Hepatocyte (in vitro differentiated cells): ENCODE data around the gene ZBTB37. TPM values are rescaled to one million over a fixed set of nuclear protein-coding genes. Genes with fewer than 3 reads are reported as not detected.
"Not testable (repeated sequence)": the region's sequence is repeated elsewhere in the genome, so short reads cannot be mapped to it uniquely, and the experiment has no call there.

Experiments used
- DNase-seq: peaks from one replicate; pipeline ENCODE4 v3.0.0-alpha.2; 2016; ENCODE audit warnings: low spot score
- H2AFZ ChIP-seq: fragments of 200-600 bp; sonication (generic); 2 replicates; pipeline ENCODE4 v1.6.0; 2016; ENCODE audit warnings: antibody characterized with exemption, mild to moderate bottlenecking
- H3K27ac ChIP-seq: fragments of 200-600 bp; sonication (generic); 2 replicates; pipeline ENCODE4 v1.5.1; 2016; ENCODE audit warnings: mild to moderate bottlenecking
- H3K27me3 ChIP-seq: fragments of 200-600 bp; sonication (generic); 2 replicates; pipeline ENCODE4 v1.6.1; 2016
- H3K36me3 ChIP-seq: fragments of 200-600 bp; sonication (generic); replicated peaks from 2 replicates; pipeline ENCODE4 v1.5.1; 2016; ENCODE audit warnings: low read depth; ENCODE audit not compliant: insufficient read depth
- H3K4me1 ChIP-seq: fragments of 200-600 bp; sonication (generic); 2 replicates; pipeline ENCODE4 v1.5.1; 2016; ENCODE audit warnings: mild to moderate bottlenecking, moderate library complexity; ENCODE audit not compliant: insufficient read depth
- H3K4me2 ChIP-seq: fragments of 200-600 bp; sonication (generic); 2 replicates; pipeline ENCODE4 v1.6.0; 2016
- H3K4me3 ChIP-seq: fragments of 200-600 bp; sonication (generic); 2 replicates; pipeline ENCODE4 v1.5.1; 2016; ENCODE audit warnings: mild to moderate bottlenecking
- H3K79me2 ChIP-seq: fragments of 200-600 bp; sonication (generic); 2 replicates; pipeline ENCODE4 v1.6.0; 2017; ENCODE audit warnings: mild to moderate bottlenecking
- H3K9me2 ChIP-seq: fragments of 200-600 bp; sonication (generic); replicated peaks from 2 replicates; pipeline ENCODE4 v1.6.0; 2017; ENCODE audit warnings: mild to moderate bottlenecking; ENCODE audit not compliant: insufficient read depth
- H3K9me3 ChIP-seq: fragments of 200-600 bp; sonication (generic); 2 replicates; pipeline ENCODE4 v1.5.1; 2016; ENCODE audit warnings: low read depth, mild to moderate bottlenecking
- H4K20me1 ChIP-seq: fragments of 200-600 bp; sonication (generic); 2 replicates; pipeline ENCODE4 v1.6.0; 2016; ENCODE audit warnings: mild to moderate bottlenecking; ENCODE audit not compliant: insufficient read depth, poor library complexity, severe bottlenecking
- EZH2 ChIP-seq: fragments of 200-600 bp; sonication (generic); IDR thresholded peaks from 2 replicates; pipeline ENCODE4 v1.6.1; 2016; ENCODE audit warnings: antibody characterized with exemption, mild to moderate bottlenecking, borderline replicate concordance
- EZH2phosphoT487 ChIP-seq: fragments of 200-600 bp; sonication (generic); IDR thresholded peaks from one replicate; pipeline ENCODE4 v1.6.1; 2018; ENCODE audit warnings: antibody characterized with exemption, mild to moderate bottlenecking, low read depth, moderate library complexity; ENCODE audit not compliant: unreplicated experiment, severe bottlenecking
- WGBS: methylation state at CpG from one replicate; pipeline ENCODE4 v1.1.6; 2016; ENCODE audit warnings: low lambda C conversion rate; ENCODE audit errors: missing lambda C conversion rate; 5-methylcytosine and 5-hydroxymethylcytosine counted together
- polyA plus RNA-seq: library from polyadenylated mRNA; unstranded; fragments of >200 nt; fragmentation: Nextera tagmentation; extraction: Ambion mirVana; gene quantifications from 2 replicates; pipeline ENCODE4 v1.2.1, GENCODE V29; 2016
- total RNA-seq: library from RNA; depleted of rRNA; stranded (reverse); fragments of >200 nt; gene quantifications from 2 replicates; pipeline ENCODE4 v1.2.3, GENCODE V29; 2014
- TF ChIP-seq, protein P1 (sequence below): fragments of 200-600 bp; sonication (generic); IDR thresholded peaks from 2 replicates; pipeline ENCODE4 v1.5.1; 2016; ENCODE audit warnings: antibody characterized with exemption, mild to moderate bottlenecking; ENCODE audit not compliant: poor library complexity

Gene ZBTB37
- total and polyA plus RNA-seq, 2 experiments from 2014 or later, result 0.99 to 9.3 TPM

DNA sequence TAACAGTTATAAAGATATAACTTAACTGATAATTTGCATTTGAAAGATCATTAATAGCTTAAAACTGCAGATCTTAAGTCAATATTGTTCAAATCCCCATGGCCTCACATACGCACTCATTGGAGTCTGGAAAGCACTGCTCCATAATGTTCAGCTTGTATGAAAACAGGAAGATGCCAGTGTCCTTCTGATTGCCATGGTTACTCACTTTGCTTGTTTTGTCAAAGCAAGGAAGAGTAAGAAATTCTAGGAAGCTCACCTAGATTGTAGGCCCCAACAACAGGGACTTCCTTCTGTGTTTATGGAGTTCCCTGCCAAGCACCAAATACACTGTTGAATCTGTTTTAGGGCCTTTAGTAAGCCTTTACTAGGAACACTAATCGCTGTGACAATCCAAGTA lies 11.3 kb upstream of the ZBTB37 start:
- 91% methylated on average over 2 of the region's 2 CpGs for WGBS
- Histone ChIP-seq H3K9me3 (no peaks in the 10 kb centered on the region), H3K27me3 (no peaks in the 10 kb centered on the region), H3K4me1 (peaks cover 5% of the 10 kb centered on the region), H4K20me1 (no peaks in the 10 kb centered on the region), H3K27ac (peak overlapping the region; percentile 0), H3K4me2 (no peak overlapping the region), H3K4me3 (no peak overlapping the region), H2AFZ (no peak overlapping the region), H3K79me2 (no peaks in the 10 kb centered on the region), H3K9me2 (no peaks in the 10 kb centered on the region), H3K36me3 (no peaks in the 10 kb centered on the region)
- DNase-seq, result no peak
- TF ChIP-seq EZH2phosphoT487, result no peak
- no peak for TF ChIP-seq EZH2
- TF ChIP-seq, protein P1, sequence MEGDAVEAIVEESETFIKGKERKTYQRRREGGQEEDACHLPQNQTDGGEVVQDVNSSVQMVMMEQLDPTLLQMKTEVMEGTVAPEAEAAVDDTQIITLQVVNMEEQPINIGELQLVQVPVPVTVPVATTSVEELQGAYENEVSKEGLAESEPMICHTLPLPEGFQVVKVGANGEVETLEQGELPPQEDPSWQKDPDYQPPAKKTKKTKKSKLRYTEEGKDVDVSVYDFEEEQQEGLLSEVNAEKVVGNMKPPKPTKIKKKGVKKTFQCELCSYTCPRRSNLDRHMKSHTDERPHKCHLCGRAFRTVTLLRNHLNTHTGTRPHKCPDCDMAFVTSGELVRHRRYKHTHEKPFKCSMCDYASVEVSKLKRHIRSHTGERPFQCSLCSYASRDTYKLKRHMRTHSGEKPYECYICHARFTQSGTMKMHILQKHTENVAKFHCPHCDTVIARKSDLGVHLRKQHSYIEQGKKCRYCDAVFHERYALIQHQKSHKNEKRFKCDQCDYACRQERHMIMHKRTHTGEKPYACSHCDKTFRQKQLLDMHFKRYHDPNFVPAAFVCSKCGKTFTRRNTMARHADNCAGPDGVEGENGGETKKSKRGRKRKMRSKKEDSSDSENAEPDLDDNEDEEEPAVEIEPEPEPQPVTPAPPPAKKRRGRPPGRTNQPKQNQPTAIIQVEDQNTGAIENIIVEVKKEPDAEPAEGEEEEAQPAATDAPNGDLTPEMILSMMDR, result no peak

DNA sequence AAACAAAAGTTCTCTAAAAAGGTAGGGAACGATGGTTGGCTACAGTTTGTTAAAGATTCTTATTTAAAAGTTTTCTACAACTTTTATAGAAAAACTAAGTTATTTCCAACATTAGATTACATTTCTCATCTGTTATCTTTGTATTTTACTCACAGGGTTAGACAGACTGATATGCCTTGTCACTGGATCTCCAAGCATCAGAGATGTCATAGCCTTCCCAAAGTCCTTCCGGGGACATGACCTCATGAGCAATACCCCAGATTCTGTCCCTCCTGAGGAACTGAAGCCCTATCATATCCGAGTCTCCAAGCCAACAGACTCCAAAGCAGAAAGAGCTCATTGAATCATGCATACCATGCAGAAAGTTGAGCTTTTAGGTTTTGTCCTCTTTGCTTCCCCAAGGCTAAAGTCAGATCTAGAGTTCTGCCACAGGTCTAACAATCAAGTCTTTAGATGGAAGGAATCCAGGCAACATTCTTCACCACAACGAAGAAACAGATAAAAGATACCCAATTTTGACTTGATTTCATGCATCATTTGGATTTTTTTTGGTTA lies 10.7 kb upstream of the ZBTB37 start:
- H3K4me3 ChIP-seq, result no peak overlapping the region
- H3K9me3 ChIP-seq, result no peaks in the 10 kb centered on the region
- H4K20me1 ChIP-seq, result no peaks in the 10 kb centered on the region
- no peaks in the 10 kb centered on the region for H3K27me3 ChIP-seq
- no peak overlapping the region for H2AFZ ChIP-seq
- TF ChIP-seq, protein P1, result no peak
- TF ChIP-seq EZH2phosphoT487, result no peak
- no peak for TF ChIP-seq EZH2
- H3K4me2 ChIP-seq, result no peak overlapping the region
- peak overlapping the region; percentile 0 for H3K27ac ChIP-seq
- WGBS, result 90% methylated on average over 4 of the region's 4 CpGs
- peaks cover 5% of the 10 kb centered on the region for H3K4me1 ChIP-seq
- no peaks in the 10 kb centered on the region for H3K79me2 ChIP-seq
- no peak for DNase-seq
- no peaks in the 10 kb centered on the region for H3K9me2 ChIP-seq
- H3K36me3 ChIP-seq, result no peaks in the 10 kb centered on the region

DNA sequence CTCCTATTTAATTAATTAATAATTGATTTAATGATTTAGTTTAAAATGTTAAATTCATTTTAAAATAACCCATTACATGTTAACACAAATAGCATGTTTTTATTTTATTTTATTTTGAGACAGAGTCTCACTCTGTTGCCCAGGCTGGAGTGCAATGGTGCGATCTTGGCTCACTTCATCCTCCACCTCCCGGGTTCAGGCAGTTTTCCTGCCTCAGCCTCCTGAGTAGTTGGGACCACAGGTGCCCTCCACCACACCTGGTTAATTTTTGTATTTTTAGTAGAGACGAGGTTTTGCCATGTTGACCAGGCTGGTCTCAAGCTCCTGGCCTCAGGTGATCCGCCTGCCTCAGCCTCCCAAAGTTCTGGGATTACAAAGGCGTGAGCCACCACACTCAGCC lies 8.6 kb upstream of the ZBTB37 start:
- H3K79me2 ChIP-seq, H3K4me3 ChIP-seq, H2AFZ ChIP-seq, H3K4me1 ChIP-seq, H4K20me1 ChIP-seq, H3K36me3 ChIP-seq, H3K9me3 ChIP-seq, H3K27me3 ChIP-seq, H3K9me2 ChIP-seq, H3K27ac ChIP-seq, H3K4me2 ChIP-seq, DNase-seq: not testable (repeated sequence)
- WGBS, result 99% methylated on average over 5 of the region's 5 CpGs

DNA sequence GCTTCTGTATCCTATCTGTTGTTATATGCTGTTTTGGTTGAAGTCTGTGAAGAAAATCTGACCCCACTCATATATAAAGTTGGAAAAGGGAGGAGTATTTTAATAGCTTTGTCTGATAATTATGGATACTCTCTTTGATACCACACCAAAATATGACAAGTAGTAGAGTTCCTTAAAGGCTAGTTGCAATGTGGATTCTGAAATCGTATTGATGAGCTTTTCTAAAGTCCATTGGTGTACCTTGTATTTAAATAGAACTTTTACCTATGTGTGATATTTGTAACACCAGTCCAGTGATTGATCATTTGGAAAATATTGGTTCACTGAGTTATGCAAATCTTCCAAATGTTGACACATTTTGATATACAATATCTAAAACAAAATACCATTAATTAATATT lies 8.1 kb upstream of the ZBTB37 start:
- Histone ChIP-seq H3K27me3 (no peaks in the 10 kb centered on the region), H3K4me3 (no peak overlapping the region), H3K4me1 (peaks cover 5% of the 10 kb centered on the region), H3K9me2 (no peaks in the 10 kb centered on the region), H3K36me3 (peaks cover 5% of the 10 kb centered on the region), H4K20me1 (peaks cover 6% of the 10 kb centered on the region), H3K27ac (no peak overlapping the region), H3K79me2 (peaks cover 3% of the 10 kb centered on the region), H2AFZ (no peak overlapping the region), H3K4me2 (no peak overlapping the region), H3K9me3 (no peaks in the 10 kb centered on the region)
- TF ChIP-seq, protein P1, result no peak
- TF ChIP-seq EZH2, result no peak
- TF ChIP-seq EZH2phosphoT487, result no peak
- no peak for DNase-seq
- WGBS, result 91% methylated on average over 1 of the region's 1 CpG
